Mammary epithelial cell (primary cell): ENCODE results near the gene ITGB1BP1.

Experiments
- CTCF ChIP-seq, 2 donors: IDR thresholded peaks in 1 of 2; conservative IDR thresholded peaks in 1 of 2; 2 replicates each; pipeline ENCODE4 v1.5.1; 2011 to 2012; ENCODE audit warnings: inconsistent platforms in 2 of 2, low read length in 2 of 2, mild to moderate bottlenecking in 2 of 2, control low read depth in 1 of 2, low read depth in 1 of 2; ENCODE audit not compliant: insufficient read depth in 1 of 2; ENCODE audit errors: extremely low read depth in 1 of 2
- EZH2 ChIP-seq: IDR thresholded peaks from 2 replicates; pipeline ENCODE4 v1.6.1; 2012; ENCODE audit warnings: low read length, inconsistent platforms, borderline replicate concordance

GRCh38 chr2:9390151-9390850 is 33.0 kb downstream of the ITGB1BP1 start:
- TF ChIP-seq CTCF (conservative IDR thresholded peaks at IDR 0.05 in 1 of 2, IDR thresholded peaks at IDR 0.05 in 1 of 2; ENCODE audit: extremely low read depth in 1 of 2, insufficient read depth in 1 of 2, low read depth in 1 of 2, low read length in 2 of 2) (no peak), EZH2 (no peak)
